Heart left ventricle (tissue), 16 donors: Measurements from ENCODE around the gene ARHGEF12. TPM values are rescaled to one million over a fixed set of nuclear protein-coding genes. Genes with fewer than 3 reads are reported as not detected.

Experiments
- ATAC-seq, 4 donors: fragments of 200-7000 bp; cut with Tn5 transposase; one replicate each; pipeline ENCODE4 v1.9.1; 2020 to 2022; ENCODE audit warnings: moderate library complexity in 4 of 4, mild to moderate bottlenecking in 3 of 4, moderate number of reproducible peaks in 1 of 4
- DNase-seq, 5 donors: peaks; one replicate each; pipeline ENCODE4 v3.0.0-alpha.2; 2020
- H3K27ac ChIP-seq, 12 donors: fragments of 200-600 bp; sonication (generic) in 4 of 12; one replicate each; pipeline versions ENCODE4 v1.5.0 to v1.8.0; 2016 to 2022; ENCODE audit warnings: mild to moderate bottlenecking in 2 of 12
- H3K27me3 ChIP-seq, 9 donors: fragments of 200-600 bp; sonication (generic) in 2 of 9; one replicate each; pipeline versions ENCODE4 v1.5.1 to v1.8.0; 2016 to 2022; ENCODE audit warnings: mild to moderate bottlenecking in 3 of 9
- H3K36me3 ChIP-seq, 9 donors: fragments of 200-600 bp; sonication (generic) in 2 of 9; one replicate each; pipeline versions ENCODE4 v1.5.0 to v1.8.0; 2018 to 2022; ENCODE audit warnings: mild to moderate bottlenecking in 2 of 9
- H3K4me1 ChIP-seq, 12 donors: fragments of 200-600 bp; sonication (generic) in 4 of 12; one replicate each; pipeline versions ENCODE4 v1.5.0 to v1.8.0; 2016 to 2022; ENCODE audit warnings: mild to moderate bottlenecking in 3 of 12
- H3K4me3 ChIP-seq, 12 donors: fragments of 200-600 bp; sonication (generic) in 4 of 12; one replicate each; pipeline versions ENCODE4 v1.5.0 to v1.8.0; 2017 to 2022; ENCODE audit warnings: mild to moderate bottlenecking in 9 of 12, moderate library complexity in 4 of 12
- H3K9me3 ChIP-seq, 12 donors: fragments of 200-600 bp; sonication (generic) in 4 of 12; one replicate each; pipeline versions ENCODE4 v1.5.0 to v1.8.0; 2016 to 2022; ENCODE audit warnings: mild to moderate bottlenecking in 1 of 12
- POLR2A ChIP-seq, 2 donors: fragments of 450-650 bp; IDR thresholded peaks; one replicate each; pipeline ENCODE4 v1.6.1; 2017; ENCODE audit warnings: antibody characterized with exemption in 2 of 2, mild to moderate bottlenecking in 2 of 2, moderate library complexity in 2 of 2
- WGBS, 4 donors: extraction: QIAGEN DNeasy Blood & Tissue Kit in 2 of 4; methylation state at CpG; one replicate each; pipeline versions ENCODE4 v1.1.5 to v1.1.7; 2013 to 2018; 5-methylcytosine and 5-hydroxymethylcytosine counted together
- intact Hi-C, 10 donors: fragments of 100-400 bp; cut with DNase I; formaldehyde crosslinking; loops; one replicate each; pipeline versions ENCODE4 v1.11.1 to v1.14.2; 2022
- polyA plus RNA-seq, 2 donors: library from polyadenylated mRNA; stranded (reverse); fragments of 200-250 nt; gene quantifications; one replicate each; pipeline ENCODE4 v1.2.3, GENCODE V29; 2013
- total RNA-seq, 9 donors: library from RNA; depleted of rRNA in 2 of 9; stranded (reverse); fragments of >200 nt in 2 of 9; fragmentation: NEBNext Ultra II Directional in 3 of 9; extraction: Animal tissue kit (Norgen Biotek cat#: 25700) in 3 of 9; gene quantifications; one replicate each; pipeline versions ENCODE4 v1.1.0 to v1.2.4, GENCODE V29; 2016 to 2023
- TF ChIP-seq, protein P1 (sequence below), 12 donors: fragments of 200-600 bp; sonication (generic) in 4 of 12; IDR thresholded peaks; one replicate each; pipeline versions ENCODE4 v1.5.0 to v1.8.0; 2018 to 2022; ENCODE audit warnings: antibody characterized with exemption in 12 of 12, mild to moderate bottlenecking in 5 of 12
- donor health status: ischemic (EF 13 %, LVEDD 7.1; RV severe dilation, severe dysfunction).
- donor health status: healthy with polysubstance abuse.
- donor health status: DM: no; HTN: yes; CAD: no.
- donor health status: DM: no; HTN: no; CAD: no.
- donor health status: ischemic (EF 25% LVEDD 6.9; RV normal size, moderate dysfunction).
- donor health status: ischemic (EF 25% LVEDD 5.7; RV mildly dilated, moderate dysfunction).
- donor health status: healthy.
- donor health status: DM: yes; HTN: yes; CAD: no.
- donor health status: ischemic (EF 35%, LVEDD 5.7; RV mildly dilated, moderate dysfunction).
- donor health status: nonischemic (EF 11% LVEDD 7.7; RV severe dilation, severe dysfunction).
- donor health status: DM: yes; HTN: yes; CAD: no.
- donor health status: PGD.
- donor health status: ischemic (EF 29% LVEDD 5.4; RV normal size, mild dysfunction).
- donor health status: nonischemic (EF 23%, LVEDD 6.1; RV moderate dilation, normal function).

ARHGEF12 gene
- total and polyA plus RNA-seq, 11 donors = 22.0 to 140 (median 112) TPM

DNA sequence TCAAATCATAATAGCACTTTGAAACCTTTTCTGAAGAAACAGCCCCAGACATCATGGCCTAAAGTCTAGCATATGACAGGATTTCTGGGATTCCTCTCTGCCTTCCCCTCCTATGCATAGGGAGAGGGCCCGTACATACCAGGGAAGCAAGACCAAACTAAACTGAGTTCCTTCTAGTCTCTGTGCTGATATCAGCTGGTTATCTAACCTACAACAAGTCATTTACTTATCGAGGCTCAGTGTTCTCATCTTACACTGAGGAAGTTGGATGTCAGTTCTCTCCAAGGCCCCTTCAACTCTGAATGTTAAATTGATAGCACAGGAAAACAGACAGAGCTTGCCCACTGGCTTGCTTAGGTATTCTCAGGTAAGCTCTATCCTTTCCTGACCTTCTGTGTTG lies 158.4 kb downstream of the ARHGEF12 start:
- ATAC-seq (peak in 1 of 4 donors; percentile 32), DNase-seq (no peak)
- intact Hi-C loops = no loop called here
- Histone ChIP-seq H3K27ac (no peak overlapping the region), H3K4me1 (peaks cover 0 to 6% (median 0%) of the 10 kb centered on the region in 12 donors), H3K27me3 (no peaks in the 10 kb centered on the region), H3K4me3 (no peak overlapping the region), H3K36me3 (peaks cover 0 to 29% (median 13%) of the 10 kb centered on the region in 9 donors), H3K9me3 (no peaks in the 10 kb centered on the region)
- TF ChIP-seq, protein P1, sequence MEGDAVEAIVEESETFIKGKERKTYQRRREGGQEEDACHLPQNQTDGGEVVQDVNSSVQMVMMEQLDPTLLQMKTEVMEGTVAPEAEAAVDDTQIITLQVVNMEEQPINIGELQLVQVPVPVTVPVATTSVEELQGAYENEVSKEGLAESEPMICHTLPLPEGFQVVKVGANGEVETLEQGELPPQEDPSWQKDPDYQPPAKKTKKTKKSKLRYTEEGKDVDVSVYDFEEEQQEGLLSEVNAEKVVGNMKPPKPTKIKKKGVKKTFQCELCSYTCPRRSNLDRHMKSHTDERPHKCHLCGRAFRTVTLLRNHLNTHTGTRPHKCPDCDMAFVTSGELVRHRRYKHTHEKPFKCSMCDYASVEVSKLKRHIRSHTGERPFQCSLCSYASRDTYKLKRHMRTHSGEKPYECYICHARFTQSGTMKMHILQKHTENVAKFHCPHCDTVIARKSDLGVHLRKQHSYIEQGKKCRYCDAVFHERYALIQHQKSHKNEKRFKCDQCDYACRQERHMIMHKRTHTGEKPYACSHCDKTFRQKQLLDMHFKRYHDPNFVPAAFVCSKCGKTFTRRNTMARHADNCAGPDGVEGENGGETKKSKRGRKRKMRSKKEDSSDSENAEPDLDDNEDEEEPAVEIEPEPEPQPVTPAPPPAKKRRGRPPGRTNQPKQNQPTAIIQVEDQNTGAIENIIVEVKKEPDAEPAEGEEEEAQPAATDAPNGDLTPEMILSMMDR (IDR thresholded peaks at IDR 0.05) = no peak
- TF ChIP-seq POLR2A (IDR thresholded peaks at IDR 0.05) = no peak
- WGBS, 4 donors = 42 to 54% (median 49%) methylated on average over 2 of the region's 2 CpGs

DNA sequence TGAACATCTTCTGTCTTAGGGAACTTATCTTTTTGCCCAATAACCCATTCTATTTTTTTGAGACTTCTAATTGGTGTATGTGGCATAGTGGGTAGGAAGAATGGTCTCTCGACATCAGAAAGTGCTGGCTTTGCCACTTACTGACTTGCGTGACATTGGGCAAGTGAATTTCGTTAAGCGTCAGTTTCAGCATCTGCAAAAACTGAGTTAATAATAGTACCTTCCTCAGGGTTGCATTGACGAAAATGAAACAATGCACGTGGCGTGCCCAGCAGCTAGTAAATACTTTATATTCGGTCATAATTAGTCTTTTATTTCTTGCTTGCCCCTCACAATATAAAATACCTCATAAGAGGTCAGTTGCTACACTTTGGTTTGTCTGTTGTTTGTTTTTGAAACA lies 162.9 kb downstream of the ARHGEF12 start:
- WGBS, 4 donors = 87 to 92% (median 89%) methylated on average over 8 of the region's 8 CpGs

DNA sequence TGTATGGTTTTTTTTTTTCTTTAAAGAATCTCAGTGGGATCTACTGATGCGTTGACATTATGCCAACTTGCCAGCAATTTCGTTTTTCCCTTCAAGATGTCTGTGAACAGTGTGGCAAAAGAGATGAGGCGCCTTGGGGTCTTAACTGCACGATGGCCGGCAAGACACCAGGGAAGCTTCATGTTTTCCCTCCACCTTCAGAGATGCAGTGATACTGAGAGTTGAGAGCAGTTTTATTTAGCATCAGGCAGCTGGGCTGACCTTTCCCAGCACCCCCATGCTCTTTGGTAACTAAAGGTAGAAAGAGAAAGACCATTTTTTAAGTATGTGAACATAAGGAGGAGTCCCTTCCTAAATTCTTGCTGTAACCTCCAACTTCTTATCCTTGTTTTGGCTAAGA lies 163.6 kb downstream of the ARHGEF12 start:
- Histone ChIP-seq H3K27me3 (peaks cover 0 to 17% (median 0%) of the 10 kb centered on the region in 9 donors), H3K4me3 (no peak overlapping the region), H3K27ac (no peak overlapping the region), H3K9me3 (no peaks in the 10 kb centered on the region), H3K4me1 (peaks cover 0 to 12% (median 0%) of the 10 kb centered on the region in 12 donors), H3K36me3 (no peaks in the 10 kb centered on the region)
- TF ChIP-seq, protein P1 (IDR thresholded peaks at IDR 0.05) = no peak
- no peak for TF ChIP-seq POLR2A (IDR thresholded peaks at IDR 0.05)
- DNase-seq (no peak), ATAC-seq (no peak)
- WGBS, 4 donors = 73 to 77% (median 75%) methylated on average over 5 of the region's 5 CpGs
- intact Hi-C loops = loop anchor here in 1 of 10 donors (10.0 kb wide), 1 partner anchor 615 kb away; no protein-coding TSS in a partner anchor

More for the DNA sequence above, 162.9 kb downstream of the ARHGEF12 start:
- peaks cover 0 to 13% (median 0%) of the 10 kb centered on the region in 9 donors for H3K27me3 ChIP-seq
- H3K4me3 ChIP-seq = no peak overlapping the region
- no peaks in the 10 kb centered on the region for H3K9me3 ChIP-seq
- no peak for DNase-seq
- H3K4me1 ChIP-seq = peaks cover 0 to 12% (median 0%) of the 10 kb centered on the region in 12 donors
- H3K27ac ChIP-seq = no peak overlapping the region
- ATAC-seq = no peak
- TF ChIP-seq, protein P1 (IDR thresholded peaks at IDR 0.05) = no peak
- TF ChIP-seq POLR2A (IDR thresholded peaks at IDR 0.05) = no peak
- intact Hi-C loops = no loop called here
- no peaks in the 10 kb centered on the region for H3K36me3 ChIP-seq

DNA sequence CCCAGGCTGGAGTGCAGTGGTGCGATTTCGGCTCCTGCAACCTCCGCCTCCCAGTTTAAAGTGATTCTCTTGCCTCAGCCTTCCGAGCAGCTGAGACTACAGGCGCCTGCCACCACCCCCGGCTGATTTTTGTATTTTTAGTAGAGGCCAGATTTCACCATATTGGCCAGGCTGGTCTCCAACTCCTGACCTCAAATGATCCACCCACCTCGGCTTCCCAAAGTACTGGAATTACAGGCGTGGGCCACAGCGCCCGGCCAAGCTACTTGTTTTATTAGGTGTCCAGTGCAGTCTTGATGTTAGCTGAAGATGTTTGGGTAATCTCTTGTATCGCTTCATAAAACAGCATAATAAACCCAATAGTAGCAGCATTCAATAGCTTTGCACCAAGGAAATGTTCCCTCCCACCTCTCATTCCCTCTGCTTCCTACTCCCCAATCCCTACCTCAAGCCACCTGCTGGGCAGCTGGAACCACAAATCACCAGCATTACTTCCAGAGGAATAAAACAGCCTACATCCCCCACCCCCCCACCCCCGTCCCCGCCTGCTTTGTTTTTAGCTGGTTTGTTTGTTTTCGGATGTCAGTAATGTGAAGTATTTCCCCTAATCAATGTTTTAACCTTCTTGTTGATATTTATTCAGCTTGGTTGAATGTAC lies 164.3 kb downstream of the ARHGEF12 start:
- Histone ChIP-seq H3K27me3 (peaks cover 0 to 23% (median 0%) of the 10 kb centered on the region in 9 donors), H3K9me3 (no peaks in the 10 kb centered on the region), H3K36me3 (no peaks in the 10 kb centered on the region), H3K4me3 (no peak overlapping the region), H3K27ac (no peak overlapping the region), H3K4me1 (peaks cover 0 to 12% (median 0%) of the 10 kb centered on the region in 12 donors)
- DNase-seq = peak in 3 of 5 donors; percentile 30 to 58 (median 32)
- TF ChIP-seq, protein P1 (IDR thresholded peaks at IDR 0.05) = no peak
- TF ChIP-seq POLR2A (IDR thresholded peaks at IDR 0.05) = no peak
- ATAC-seq = peak in 3 of 4 donors; percentile 47 to 64 (median 56)
- intact Hi-C loops = loop anchor here in 1 of 10 donors (10.0 kb wide), 1 partner anchor 614 kb away; no protein-coding TSS in a partner anchor
- WGBS, 4 donors = 54 to 71% (median 61%) methylated on average over 13 to 14 of the region's 14 CpGs
